WTC11 (cell line): ENCODE measurements around the gene COLGALT1. TPM values are rescaled to one million over a fixed set of nuclear protein-coding genes. Genes with fewer than 3 reads are reported as not detected.

Experiments used
- ATAC-seq: fragments of 200-7000 bp; cut with Tn5 transposase; 2 replicates; pipeline ENCODE4 v1.10.0; 2021; ENCODE audit warnings: mild to moderate bottlenecking, moderate library complexity
- CTCF ChIA-PET: fragments of 300-600 bp; sonication (Branson Sonifier 250); formaldehyde crosslinking; loops from one replicate; lab custom pipeline; 2021; ENCODE audit warnings: antibody characterized with exemption; lab: Charles Lee
- POLR2A ChIA-PET: fragments of 350-600 bp; sonication (Branson Sonifier 250); formaldehyde crosslinking; loops from one replicate; lab custom pipeline; 2021; ENCODE audit warnings: antibody characterized with exemption; lab: Charles Lee
- DNase-seq: peaks from one replicate; pipeline ENCODE4 v3.0.0; 2021; ENCODE audit warnings: low spot score
- H3K27ac Mint-ChIP-seq: 2 replicates; pipeline ENCODE4 v1.8.0; 2021; ENCODE audit warnings: mixed read lengths
- H3K27me3 Mint-ChIP-seq: 2 replicates; pipeline ENCODE4 v1.8.0; 2021; ENCODE audit warnings: low read depth, mild to moderate bottlenecking, moderate library complexity, mixed read lengths
- H3K36me3 Mint-ChIP-seq: 2 replicates; pipeline ENCODE4 v1.8.0; 2021; ENCODE audit warnings: mixed read lengths
- H3K4me1 Mint-ChIP-seq: 2 replicates; pipeline ENCODE4 v1.8.0; 2022; ENCODE audit warnings: mixed read lengths
- H3K4me3 Mint-ChIP-seq: 2 replicates; pipeline ENCODE4 v1.8.0; 2021; ENCODE audit warnings: mild to moderate bottlenecking, moderate library complexity, mixed read lengths
- H3K9me3 Mint-ChIP-seq: 2 replicates; pipeline ENCODE4 v1.8.0; 2021; ENCODE audit warnings: mixed read lengths
- ATF6 ChIP-seq: sonication (generic); formaldehyde crosslinking; IDR thresholded peaks from 2 replicates; pipeline ENCODE4 v1.8.1; 2023; ENCODE audit warnings: mild to moderate bottlenecking, missing genetic modification reagents
- CBFB ChIP-seq: sonication (generic); formaldehyde crosslinking; IDR thresholded peaks from 2 replicates; pipeline ENCODE4 v1.8.1; 2022; ENCODE audit warnings: mild to moderate bottlenecking, low read depth, missing genetic modification reagents
- CREM ChIP-seq: sonication (generic); formaldehyde crosslinking; IDR thresholded peaks from 2 replicates; pipeline ENCODE4 v1.8.1; 2022; ENCODE audit warnings: mild to moderate bottlenecking, missing genetic modification reagents, moderate library complexity
- E2F5 ChIP-seq: sonication (generic); formaldehyde crosslinking; IDR thresholded peaks from 2 replicates; pipeline ENCODE4 v1.8.1; 2022; ENCODE audit warnings: mild to moderate bottlenecking, moderate library complexity, missing genetic modification reagents
- ELF4 ChIP-seq: sonication (generic); formaldehyde crosslinking; IDR thresholded peaks from 2 replicates; pipeline ENCODE4 v1.8.1; 2022; ENCODE audit warnings: low read depth, mild to moderate bottlenecking, moderate library complexity, missing genetic modification reagents
- EMX1 ChIP-seq: fragments of 250-450 bp; sonication (Bioruptor Pico); IDR thresholded peaks from 2 replicates; pipeline ENCODE4 v1.8.0; 2021; ENCODE audit warnings: mild to moderate bottlenecking
- GRHL2 ChIP-seq: fragments of 250-450 bp; sonication (Bioruptor Pico); IDR thresholded peaks from 2 replicates; pipeline ENCODE4 v1.8.0; 2022; ENCODE audit warnings: mild to moderate bottlenecking, moderate library complexity; ENCODE audit not compliant: insufficient replicate concordance, severe bottlenecking
- HMGXB4 ChIP-seq: sonication (generic); formaldehyde crosslinking; IDR thresholded peaks from 2 replicates; pipeline ENCODE4 v1.8.1; 2023; ENCODE audit warnings: mild to moderate bottlenecking, moderate library complexity, missing genetic modification reagents
- IRF1 ChIP-seq: sonication (generic); formaldehyde crosslinking; IDR thresholded peaks from 2 replicates; pipeline ENCODE4 v1.8.0; 2023; ENCODE audit warnings: missing genetic modification reagents
- MAX ChIP-seq: sonication (generic); formaldehyde crosslinking; IDR thresholded peaks from 2 replicates; pipeline ENCODE4 v1.8.0; 2022; ENCODE audit warnings: mild to moderate bottlenecking, missing genetic modification reagents
- MXD4 ChIP-seq: fragments of 250-450 bp; sonication (Bioruptor Pico); IDR thresholded peaks from 2 replicates; pipeline ENCODE4 v1.8.0; 2021; ENCODE audit warnings: mild to moderate bottlenecking, moderate library complexity, borderline replicate concordance
- NFE2L1 ChIP-seq: sonication (generic); formaldehyde crosslinking; IDR thresholded peaks from 2 replicates; pipeline ENCODE4 v1.8.1; 2023; ENCODE audit warnings: missing genetic modification reagents
- NFYB ChIP-seq: sonication (generic); formaldehyde crosslinking; conservative IDR thresholded peaks from 2 replicates; pipeline ENCODE4 v1.8.0; 2022; ENCODE audit warnings: low read depth, missing genetic modification reagents
- NR2C2 ChIP-seq: sonication (generic); formaldehyde crosslinking; IDR thresholded peaks from 2 replicates; pipeline ENCODE4 v1.8.0; 2022; ENCODE audit warnings: mild to moderate bottlenecking, missing genetic modification reagents
- NR3C1 ChIP-seq: sonication (generic); formaldehyde crosslinking; conservative IDR thresholded peaks from 2 replicates; pipeline ENCODE4 v1.8.1; 2023; ENCODE audit warnings: low read depth, mild to moderate bottlenecking, missing genetic modification reagents
- PREB ChIP-seq: sonication (generic); formaldehyde crosslinking; IDR thresholded peaks from 2 replicates; pipeline ENCODE4 v1.8.1; 2022; ENCODE audit warnings: mild to moderate bottlenecking, missing genetic modification reagents, moderate library complexity, borderline replicate concordance
- RELA ChIP-seq: sonication (generic); formaldehyde crosslinking; IDR thresholded peaks from 2 replicates; pipeline ENCODE4 v1.8.1; 2022; ENCODE audit warnings: missing genetic modification reagents, mild to moderate bottlenecking, borderline replicate concordance
- RORB ChIP-seq: fragments of 250-450 bp; sonication (Bioruptor Pico); IDR thresholded peaks from 2 replicates; pipeline ENCODE4 v1.9.0; 2021; ENCODE audit warnings: mild to moderate bottlenecking
- SMAD3 ChIP-seq: sonication (generic); formaldehyde crosslinking; IDR thresholded peaks from 2 replicates; pipeline ENCODE4 v1.8.0; 2022; ENCODE audit warnings: missing genetic modification reagents, mild to moderate bottlenecking, borderline replicate concordance
- USF2 ChIP-seq: sonication (generic); formaldehyde crosslinking; IDR thresholded peaks from 2 replicates; pipeline ENCODE4 v1.8.1; 2023; ENCODE audit warnings: mild to moderate bottlenecking, missing genetic modification reagents, moderate library complexity
- ZNF219 ChIP-seq: sonication (generic); formaldehyde crosslinking; IDR thresholded peaks from 2 replicates; pipeline ENCODE4 v1.8.0; 2023; ENCODE audit warnings: missing genetic modification reagents, mild to moderate bottlenecking, borderline replicate concordance
- ZNF232 ChIP-seq: sonication (generic); formaldehyde crosslinking; IDR thresholded peaks from 2 replicates; pipeline ENCODE4 v1.8.0; 2022; ENCODE audit warnings: mild to moderate bottlenecking, missing genetic modification reagents
- ZNF263 ChIP-seq: sonication (generic); formaldehyde crosslinking; IDR thresholded peaks from 2 replicates; pipeline ENCODE4 v1.8.1; 2022; ENCODE audit warnings: low read depth, mild to moderate bottlenecking, moderate library complexity, missing genetic modification reagents
- ZNF425 ChIP-seq: fragments of 250-450 bp; sonication (Bioruptor Pico); conservative IDR thresholded peaks from 2 replicates; pipeline ENCODE4 v1.9.0; 2021; ENCODE audit warnings: mild to moderate bottlenecking
- total RNA-seq: library from RNA; stranded (reverse); gene quantifications from 3 replicates; pipeline ENCODE4 v1.2.3, GENCODE V29; 2021

Gene COLGALT1
- total RNA-seq, 1 experiment from 2014 or later, result 54.0 TPM

GRCh38 chr19:17602217-17602616, 46.8 kb downstream of the COLGALT1 start:
- no peaks in the 10 kb centered on the region for H3K36me3 Mint-ChIP-seq
- H3K4me1 Mint-ChIP-seq, result peaks cover 24% of the 10 kb centered on the region
- H3K4me3 Mint-ChIP-seq, result no peak overlapping the region
- ChIA-PET CTCF (no interaction called here), POLR2A (no interaction called here)
- ATAC-seq, result no peak
- H3K27me3 Mint-ChIP-seq, result peaks cover 24% of the 10 kb centered on the region
- 0 out of 2 replicates have a peak, but pooled peaks have one; percentile 11 for TF ChIP-seq MAX
- TF ChIP-seq RORB (CRISPR knock-in tag), result no peak
- TF ChIP-seq CBFB (CRISPR knock-in tag), result no peak
- TF ChIP-seq HMGXB4, result no peak
- TF ChIP-seq IRF1 (CRISPR knock-in tag), result 0 out of 2 replicates have a peak, but pooled peaks have one; percentile 15
- TF ChIP-seq MXD4 (CRISPR knock-in tag), result no peak
- TF ChIP-seq, all 79 proteins: peak for 2
- Mint-ChIP-seq H3K27ac (no peak overlapping the region), H3K9me3 (no peaks in the 10 kb centered on the region)
- DNase-seq, result no peak

- H3K27me3 Mint-ChIP-seq, result peaks cover 20% of the 10 kb centered on the region
Measured at GRCh38 chr19:17602872-17603510, 47.5 kb downstream of the COLGALT1 start.

More at GRCh38 chr19:17602872-17603510, 47.5 kb downstream of the COLGALT1 start:
- H3K4me1 Mint-ChIP-seq, result peaks cover 24% of the 10 kb centered on the region
- POLR2A ChIA-PET, result interaction anchor here (0.6 kb wide), 1 partner anchor 125 kb away, joined by 3 read pairs; no protein-coding TSS in a partner anchor
- H3K36me3 Mint-ChIP-seq, result no peaks in the 10 kb centered on the region
- TF ChIP-seq ELF4 (CRISPR knock-in tag), result no peak
- TF ChIP-seq NR2C2 (CRISPR knock-in tag), result no peak
- TF ChIP-seq NFYB (CRISPR knock-in tag), result no peak
- no peak for TF ChIP-seq ZNF263
- no peak for TF ChIP-seq USF2 (CRISPR knock-in tag)
- TF ChIP-seq E2F5 (CRISPR knock-in tag), result no peak
- no peak for TF ChIP-seq PREB (CRISPR knock-in tag)
- TF ChIP-seq ZNF425 (CRISPR knock-in tag), result no peak
- no peak for TF ChIP-seq EMX1 (CRISPR knock-in tag)
- no peak for TF ChIP-seq NR3C1 (CRISPR knock-in tag)
- TF ChIP-seq ATF6 (CRISPR knock-in tag), result no peak
- TF ChIP-seq NFE2L1, result no peak
- no peak for TF ChIP-seq CREM (CRISPR knock-in tag)
- TF ChIP-seq SMAD3 (CRISPR knock-in tag), result no peak
- no peak for TF ChIP-seq ZNF219
- no peak for TF ChIP-seq ZNF232 (CRISPR knock-in tag)
- TF ChIP-seq GRHL2 (CRISPR knock-in tag), result no peak
- no peak for TF ChIP-seq RELA (CRISPR knock-in tag)
- H3K4me3 Mint-ChIP-seq, result no peak overlapping the region
- DNase-seq (no peak), ATAC-seq (no peak)
- no peaks in the 10 kb centered on the region for H3K9me3 Mint-ChIP-seq
- H3K27ac Mint-ChIP-seq, result 0 out of 2 replicates have a peak overlapping the region, but pooled peaks have one; percentile 2
- CTCF ChIA-PET, result interaction anchor here (1.1 to 2.1 kb wide), 3 partner anchors 23 to 163 kb away, joined by 5 to 6 read pairs (median 6); no protein-coding TSS in a partner anchor
